Medulla oblongata (tissue), 1 donor: ENCODE measurements around the gene PPP1CC.
"Not testable (repeated sequence)": the region's sequence is repeated elsewhere in the genome, so short reads cannot be mapped to it uniquely, and the experiment has no call there.

Source experiments
- DNase-seq: peaks from one replicate; pipeline ENCODE4 v3.0.0-alpha.2; 2015; ENCODE audit errors: extremely low spot score

The PPP1CC gene

GRCh38 chr12:110725267-110725666 lies 17.4 kb downstream of the PPP1CC start:
- DNase-seq: no peak

DNA sequence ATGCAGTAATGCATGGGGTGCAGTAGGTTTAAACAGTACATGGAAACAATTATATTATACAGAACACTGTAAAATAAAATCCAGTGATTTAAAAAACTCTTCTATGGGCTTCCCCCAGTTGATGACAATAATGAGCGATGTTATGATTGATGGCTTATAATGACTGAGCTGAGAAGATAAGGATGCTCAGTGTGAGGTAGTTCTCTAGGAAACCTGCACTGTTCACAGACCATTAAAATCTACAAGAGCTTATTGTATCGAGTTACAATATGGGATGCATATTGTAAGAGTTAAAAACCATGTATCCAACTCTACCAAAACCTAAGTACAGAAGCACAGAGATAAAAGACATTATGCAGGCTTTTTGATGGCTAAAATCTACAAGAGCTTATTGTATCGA lies 19.8 kb downstream of the PPP1CC start:
- DNase-seq: not testable (repeated sequence)

DNA sequence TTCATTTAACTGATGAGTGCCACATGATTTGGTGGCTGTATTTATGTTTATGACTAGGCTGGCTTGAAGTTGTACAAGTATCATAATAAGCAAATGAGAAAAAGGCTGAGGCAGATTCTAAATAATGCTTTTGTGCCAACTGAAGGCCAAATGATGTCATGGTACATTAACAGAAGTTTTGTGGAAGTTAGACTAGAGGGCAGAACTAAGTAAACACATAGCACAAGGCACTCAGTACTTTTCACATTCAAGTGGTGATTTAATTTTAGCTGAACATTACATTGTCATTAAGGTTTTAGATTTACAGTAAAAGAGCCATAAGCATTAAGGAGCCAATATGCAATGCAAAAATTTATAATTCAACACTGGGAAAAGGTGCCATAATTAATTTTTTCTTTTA lies 21.1 kb downstream of the PPP1CC start:
- DNase-seq: no peak

GRCh38 chr12:110720516-110720915 lies 22.2 kb downstream of the PPP1CC start:
- no peak for DNase-seq

DNA sequence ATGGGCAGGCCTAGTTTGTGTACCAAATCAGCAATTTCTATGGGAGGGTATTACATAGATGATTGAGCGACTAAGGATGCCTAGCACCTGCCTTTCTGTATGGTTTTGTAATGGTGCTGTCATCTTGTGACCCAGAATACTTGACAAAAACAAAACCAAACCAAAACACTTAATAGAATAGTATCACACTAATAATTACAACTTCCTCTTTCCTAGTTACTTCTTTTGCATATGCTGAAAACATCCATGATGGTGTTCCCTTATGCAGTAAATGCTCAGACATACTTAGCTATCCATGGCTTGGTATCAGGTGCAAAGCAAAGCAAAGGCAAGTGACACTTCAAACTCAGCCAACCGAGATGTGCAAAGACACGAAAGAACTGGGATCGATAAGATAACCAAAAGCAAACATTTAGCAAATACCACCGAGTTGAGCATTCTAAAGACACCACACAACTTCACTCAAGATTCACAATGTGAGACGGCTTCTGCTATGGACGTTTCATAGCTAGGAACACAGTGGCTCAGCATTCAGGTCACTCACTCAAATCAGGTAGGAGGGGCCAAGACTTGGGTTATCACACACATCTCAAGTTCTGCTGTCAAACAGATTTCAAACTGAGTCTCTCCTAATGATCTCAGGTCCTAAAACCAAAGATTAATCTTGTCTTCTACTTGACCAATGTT lies 24.3 kb downstream of the PPP1CC start:
- no peak for DNase-seq

DNA sequence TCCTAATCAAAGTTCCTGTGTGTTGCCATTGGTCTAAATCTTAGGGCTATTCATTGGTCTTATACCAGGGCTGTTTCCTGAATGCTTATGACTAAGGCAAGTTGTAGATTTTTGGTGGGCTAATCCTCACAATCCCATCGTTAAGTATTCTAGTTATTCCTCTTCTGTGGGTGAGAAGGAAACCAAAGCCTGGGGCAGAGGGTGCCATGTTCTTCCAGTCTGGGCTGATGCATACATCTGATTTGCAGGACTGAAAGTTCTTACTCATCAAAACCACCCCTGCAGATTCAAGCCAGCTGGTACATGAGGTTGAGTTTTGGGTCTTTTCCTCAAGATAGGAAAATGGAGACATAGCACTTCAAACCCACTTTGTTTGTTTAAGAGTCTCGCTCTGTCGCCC lies 25.7 kb downstream of the PPP1CC start:
- no peak for DNase-seq

- DNase-seq: no peak
These were observed 33.8 kb downstream of the PPP1CC start for GRCh38 chr12:110708917-110709316.

DNA sequence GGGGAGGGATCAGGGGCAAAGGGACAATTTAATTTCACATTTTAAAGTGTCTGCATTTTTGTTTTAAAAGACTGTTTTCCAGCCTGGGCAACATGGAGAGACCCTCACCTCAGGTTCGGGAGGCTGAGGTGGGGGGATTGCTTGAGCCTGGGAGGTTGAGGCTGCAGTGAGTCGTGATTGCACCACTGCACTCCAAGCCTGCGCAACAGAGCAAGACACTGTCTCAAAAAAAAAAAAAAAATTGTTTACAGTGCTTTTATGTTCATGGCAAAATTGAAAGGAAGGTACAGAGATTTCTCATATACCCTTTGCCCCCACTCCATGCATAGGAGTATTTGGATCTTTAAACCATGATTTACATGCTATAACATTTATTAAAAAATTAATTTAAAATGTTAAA lies 37.4 kb downstream of the PPP1CC start:
- DNase-seq: no peak

DNA sequence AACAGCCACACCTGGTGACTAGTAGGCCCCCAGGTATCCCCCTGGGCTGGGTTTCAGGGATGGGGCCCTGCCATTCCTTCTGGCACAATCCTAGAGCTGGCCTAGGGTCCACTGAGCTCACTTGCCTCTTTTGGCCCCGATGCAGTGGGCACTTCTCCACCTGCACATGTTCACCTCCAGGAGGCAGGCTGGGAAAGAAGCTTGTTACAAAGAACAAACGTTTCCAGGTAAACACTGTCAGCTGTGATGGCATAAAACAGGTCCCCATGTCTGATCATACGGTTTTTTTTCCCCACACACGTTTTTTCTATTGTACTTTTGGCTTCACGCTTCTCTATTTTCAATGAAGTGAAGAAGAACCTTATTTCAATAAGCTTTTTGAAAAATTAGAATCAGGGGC lies 37.9 kb downstream of the PPP1CC start:
- no peak for DNase-seq

DNA sequence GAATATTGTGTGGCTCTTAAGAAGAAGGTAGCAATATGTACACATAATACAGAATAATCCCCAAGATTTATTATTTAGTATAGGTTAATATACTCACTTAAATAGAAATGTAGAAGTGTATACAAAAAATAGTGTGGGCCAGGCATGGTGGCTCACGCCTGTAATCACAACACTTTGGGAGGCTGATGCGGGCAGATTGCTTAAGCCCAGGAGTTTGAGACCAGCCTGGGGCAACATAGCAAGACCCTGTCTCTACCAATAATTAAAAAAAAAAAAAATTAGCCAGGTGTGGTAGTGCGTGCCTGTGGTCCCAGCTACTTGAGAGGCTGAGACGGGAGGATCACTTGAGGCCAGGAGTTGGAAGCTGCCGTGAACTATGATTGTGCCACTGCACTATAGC lies 38.5 kb downstream of the PPP1CC start:
- DNase-seq: no peak

GRCh38 chr12:110702081-110702480 lies 40.6 kb downstream of the PPP1CC start:
- DNase-seq: no peak

GRCh38 chr12:110699591-110700445 lies 42.9 kb downstream of the PPP1CC start:
- DNase-seq: no peak

DNA sequence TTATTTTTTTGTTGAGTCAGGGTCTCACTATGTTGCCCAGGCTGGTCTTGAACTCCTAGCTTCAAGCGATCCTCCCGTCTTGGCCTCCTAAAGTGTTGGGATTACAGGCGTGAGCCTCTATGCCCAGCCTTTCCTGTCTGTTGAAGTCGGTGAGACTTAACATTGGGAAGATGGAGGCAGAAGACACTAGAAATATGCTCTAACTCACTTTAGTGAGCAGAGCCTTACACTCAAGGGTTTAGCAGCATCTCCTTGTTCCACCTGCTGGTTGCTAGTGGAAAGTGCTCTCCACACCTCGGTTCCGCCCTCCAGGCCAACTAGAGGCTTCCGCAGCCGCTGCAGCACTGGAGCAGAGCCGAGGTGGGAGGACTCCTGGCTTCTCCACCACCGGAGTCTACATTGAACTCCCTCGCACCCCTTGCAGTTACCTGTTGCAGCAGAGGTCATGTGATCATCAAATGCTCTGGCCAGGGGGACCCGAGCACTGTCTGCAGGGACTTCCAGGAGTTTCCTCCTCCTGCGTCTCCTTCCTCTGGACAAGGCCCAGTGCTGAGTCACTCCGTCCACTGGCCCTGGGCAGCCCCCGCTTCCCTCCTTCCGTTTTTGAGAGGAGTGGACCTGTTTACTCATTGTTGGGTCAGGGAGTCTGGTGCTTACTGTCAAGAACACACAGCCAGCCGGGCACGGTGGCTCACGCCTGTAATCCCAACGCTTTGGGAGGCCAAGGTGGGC lies 44.4 kb downstream of the PPP1CC start:
- DNase-seq: peak; percentile 77

DNA sequence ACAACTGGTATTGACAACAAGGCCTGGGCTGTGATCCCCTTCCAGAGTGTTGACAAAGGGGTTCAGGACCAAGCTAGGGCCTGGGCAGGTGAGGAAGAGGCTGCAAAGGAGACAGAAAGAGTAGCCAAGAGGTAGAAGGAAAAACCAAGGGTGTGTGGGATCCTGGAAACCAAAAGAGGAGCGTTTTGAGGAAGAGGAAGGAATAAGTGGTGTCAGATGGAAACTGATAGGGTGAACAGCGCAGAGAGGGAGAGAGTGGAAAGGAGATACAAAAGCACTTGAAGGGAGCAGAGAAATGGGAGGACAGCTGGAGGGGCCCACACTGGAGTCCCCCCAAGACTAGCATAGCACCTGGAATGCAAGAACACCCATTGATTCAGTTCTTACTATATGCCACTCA lies 45.5 kb downstream of the PPP1CC start:
- no peak for DNase-seq

DNA sequence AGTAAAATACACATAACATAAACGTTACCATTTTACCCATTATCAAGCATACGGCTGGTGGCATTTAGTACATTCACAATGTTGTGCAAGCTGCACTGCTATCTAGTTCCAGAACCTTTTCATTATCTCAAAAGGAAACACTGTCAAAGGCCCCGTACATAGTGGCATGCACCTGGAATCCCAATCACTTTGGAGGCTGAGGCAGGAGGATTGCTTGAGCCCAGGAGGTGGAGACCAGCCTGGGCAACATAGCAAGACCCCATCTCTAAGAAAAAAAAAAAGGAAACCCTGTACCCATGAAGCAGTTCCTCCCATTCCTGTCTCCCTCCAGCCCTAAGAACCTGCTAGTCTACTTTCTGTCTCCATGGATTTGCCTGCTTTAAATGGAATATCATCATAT lies 46.4 kb downstream of the PPP1CC start:
- DNase-seq: no peak

- peak; percentile 76 for DNase-seq
These were observed 48.3 kb downstream of the PPP1CC start for GRCh38 chr12:110694330-110694901.

DNA sequence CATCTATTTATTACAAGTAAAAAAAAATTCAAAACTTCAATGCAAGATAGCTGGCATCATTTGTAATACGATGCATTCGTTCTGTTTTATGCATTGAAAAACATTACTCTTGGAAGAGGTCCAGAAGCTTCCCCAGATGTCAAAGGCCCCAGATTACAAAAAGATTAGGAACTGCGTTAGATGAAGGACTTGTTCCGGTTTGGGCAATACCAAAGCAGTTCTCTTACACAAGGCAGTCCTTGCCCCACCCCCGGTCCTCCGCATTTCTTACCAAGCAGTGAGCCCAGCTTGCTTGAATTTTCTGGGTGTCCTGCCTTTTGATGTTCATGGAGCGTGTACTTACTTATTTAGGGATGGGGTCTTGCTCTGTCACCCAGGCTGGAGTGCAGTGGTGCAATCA lies 49.0 kb downstream of the PPP1CC start:
- DNase-seq: peak; percentile 65

GRCh38 chr12:110690127-110690430 lies 52.6 kb downstream of the PPP1CC start:
- DNase-seq: no peak

GRCh38 chr12:110689281-110690126 lies 53.2 kb downstream of the PPP1CC start:
- DNase-seq: peak; percentile 33

DNA sequence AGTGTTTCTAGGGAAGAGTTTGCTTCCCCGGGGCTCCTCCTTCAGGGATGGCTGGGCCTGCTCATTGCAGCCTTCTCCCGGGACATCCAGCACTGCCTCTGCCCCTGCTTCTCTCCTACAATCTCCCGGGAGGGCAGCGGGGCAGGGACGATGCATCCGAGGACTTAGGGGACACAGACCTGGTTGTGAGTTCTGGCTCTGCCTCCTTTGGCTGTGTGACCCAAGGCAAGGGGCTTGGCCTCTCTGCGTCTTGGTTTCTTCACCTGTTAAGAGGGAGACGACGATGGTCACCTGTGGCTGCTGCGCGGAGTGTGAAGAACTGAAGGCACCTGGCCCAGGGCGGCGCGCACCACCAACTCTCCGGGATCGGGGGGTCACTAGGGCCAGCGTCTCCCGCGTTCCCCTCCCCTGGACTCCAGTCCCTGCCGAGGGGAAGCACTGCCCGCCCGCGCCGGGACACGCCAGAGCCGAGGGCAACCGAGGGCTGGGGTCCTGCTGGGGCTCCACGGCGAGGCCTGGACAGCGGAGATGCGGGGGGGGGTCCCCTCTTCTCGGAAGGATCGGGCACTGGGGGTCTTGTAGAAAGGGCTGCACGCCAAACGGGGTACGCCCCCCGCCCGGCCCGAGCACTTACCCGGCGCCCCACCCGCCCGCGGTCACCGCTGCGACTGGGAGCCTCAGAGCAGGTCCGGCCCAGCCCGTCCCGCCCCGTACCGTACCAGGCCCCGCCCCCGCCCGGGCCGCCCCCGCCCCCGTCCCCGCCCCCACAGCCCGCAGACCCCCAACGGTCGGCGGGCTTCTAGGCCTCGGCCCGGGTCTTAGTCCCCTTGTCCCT lies 54.0 kb downstream of the PPP1CC start, which contains the start of gene HVCN1:
HVCN1 (minus strand) TSS at position 670 of the 835 bp plus-strand sequence. CDS start 5,870 bp downstream, outside the sequence.
- no peak for DNase-seq
